ENCODE data around the gene LPCAT3. TPM values are rescaled to one million over a fixed set of nuclear protein-coding genes. Genes with fewer than 3 reads are reported as not detected.

The LPCAT3 gene
- total RNA-seq, 4 donors from 2014 or later, result 27.5 to 46.3 (median 32.7) TPM

DNA sequence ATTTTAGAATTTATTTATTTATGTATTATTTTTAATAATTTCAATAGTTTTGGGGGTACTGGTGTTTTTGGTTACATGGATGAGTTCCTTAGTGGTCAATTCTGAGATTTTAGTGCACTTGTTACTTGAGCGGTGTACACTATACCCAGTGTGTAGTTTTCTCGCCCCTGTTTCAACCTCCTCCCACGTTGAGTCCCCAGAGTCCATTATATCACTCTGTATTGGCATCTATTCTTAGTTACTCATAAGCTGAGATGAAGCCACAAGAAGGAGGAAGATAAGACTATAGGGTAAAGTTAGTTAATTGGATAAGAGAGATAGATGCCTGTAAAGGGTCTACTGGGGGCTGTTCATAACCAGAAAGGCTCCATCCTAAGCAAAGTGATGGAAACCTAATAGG is 46.2 kb upstream of the LPCAT3 start:
- 58 to 64% methylated on average over 3 of the region's 3 CpGs for WGBS, 2 donors
- no peak overlapping the region for H3K27ac ChIP-seq
- H3K4me3 ChIP-seq, result no peak overlapping the region
- intact Hi-C loops (cut with DNase I), result no loop called here
- no peak for TF ChIP-seq POLR2A (IDR thresholded peaks at IDR 0.05)
- no peaks in the 10 kb centered on the region for H3K9me3 ChIP-seq
- peaks cover 0 to 32% (median 0%) of the 10 kb centered on the region in 3 donors for H3K36me3 ChIP-seq
- peaks cover 14 to 98% (median 51%) of the 10 kb centered on the region in 3 donors for H3K4me1 ChIP-seq
- DNase-seq, result no peak
- H3K27me3 ChIP-seq, result no peaks in the 10 kb centered on the region

GRCh38 chr12:7061596-7061995 is 43.3 kb upstream of the LPCAT3 start:
- H3K36me3 ChIP-seq, result peaks cover 0 to 17% (median 0%) of the 10 kb centered on the region in 3 donors
- no peaks in the 10 kb centered on the region for H3K9me3 ChIP-seq
- 77 to 93% methylated on average over 6 to 7 of the region's 7 CpGs for WGBS, 2 donors
- no peaks in the 10 kb centered on the region for H3K27me3 ChIP-seq
- peak overlapping the region; percentile 75 to 88 (median 84) for H3K27ac ChIP-seq
- intact Hi-C loops (cut with DNase I), result no loop called here
- TF ChIP-seq CTCF (IDR thresholded peaks at IDR 0.05), result no peak
- H3K4me1 ChIP-seq, result peaks cover 8 to 81% (median 35%) of the 10 kb centered on the region in 3 donors
- peak overlapping the region in 3 of 4 donors; percentile 37 to 62 (median 41) for H3K4me3 ChIP-seq
- no peak for DNase-seq

DNA sequence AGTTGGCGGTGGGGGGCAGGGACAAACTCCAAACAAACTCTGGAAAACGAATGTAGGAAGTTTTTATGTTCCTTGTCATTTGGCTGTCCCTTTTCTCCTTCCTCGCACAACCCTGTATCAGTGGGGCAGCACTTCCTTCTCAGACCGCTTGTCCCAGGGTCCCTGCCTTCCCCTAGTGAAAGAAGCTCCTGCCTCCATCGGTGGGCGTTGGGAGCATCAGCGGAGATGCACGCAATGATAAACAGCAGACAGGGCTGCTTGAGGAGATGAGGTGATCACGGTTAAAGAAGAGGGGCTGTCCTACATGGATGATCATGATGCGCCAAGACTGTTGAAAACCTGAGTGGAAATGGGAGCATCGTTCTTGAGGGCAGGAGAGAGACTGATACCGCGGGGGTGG is 42.9 kb upstream of the LPCAT3 start:
- Histone ChIP-seq H3K27me3 (no peaks in the 10 kb centered on the region), H3K4me3 (peak overlapping the region; percentile 9 to 62 (median 39)), H3K27ac (peak overlapping the region; percentile 75 to 88 (median 84)), H3K4me1 (peaks cover 8 to 77% (median 31%) of the 10 kb centered on the region in 3 donors), H3K9me3 (no peaks in the 10 kb centered on the region), H3K36me3 (peaks cover 0 to 15% (median 0%) of the 10 kb centered on the region in 3 donors)
- WGBS, 2 donors, result 57 to 67% methylated on average over 9 to 13 of the region's 13 CpGs
- no peak for DNase-seq
- intact Hi-C loops (cut with DNase I), result no loop called here
- no peak for TF ChIP-seq CTCF (IDR thresholded peaks at IDR 0.05)
- no peak for TF ChIP-seq POLR2A (IDR thresholded peaks at IDR 0.05)

DNA sequence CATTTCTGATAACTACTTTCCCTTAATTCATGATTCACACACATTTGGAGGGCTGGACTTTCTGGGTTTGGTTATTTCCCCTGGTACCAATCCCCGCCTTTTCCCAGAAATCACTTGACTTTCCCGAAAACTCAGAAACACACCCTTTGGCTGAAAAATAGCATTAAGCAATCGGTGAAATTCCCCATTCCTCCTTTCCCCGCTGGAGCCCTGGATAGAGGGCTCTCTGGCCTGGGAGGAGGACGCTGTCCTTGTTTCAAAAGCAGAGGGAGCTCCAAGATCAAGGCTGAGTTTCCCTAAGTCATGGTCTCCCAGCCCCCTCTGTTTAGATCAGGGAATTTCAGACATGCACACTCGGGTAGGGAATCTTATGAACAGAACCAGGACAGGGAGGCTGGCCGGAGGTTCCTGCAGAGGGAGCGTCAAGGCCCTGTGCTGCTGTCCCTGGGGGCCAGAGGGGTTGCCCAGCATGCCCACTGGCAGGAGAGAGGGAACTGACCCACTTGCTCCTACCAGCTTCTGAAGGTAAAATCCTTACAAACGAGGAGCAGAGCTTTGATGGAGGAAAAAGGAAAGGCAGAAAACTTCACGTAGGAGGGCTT is 42.2 kb upstream of the LPCAT3 start, which contains the start of gene C1S:
Gene C1S (plus strand): TSS at position 366 of the 602 bp plus-strand sequence. CDS start 1,195 bp downstream, outside the sequence.
- no peaks in the 10 kb centered on the region for H3K9me3 ChIP-seq
- WGBS, 2 donors, result 4 to 19% methylated on average over 7 to 8 of the region's 10 CpGs
- intact Hi-C loops (cut with DNase I), result no loop called here
- peaks cover 0 to 8% (median 0%) of the 10 kb centered on the region in 3 donors for H3K36me3 ChIP-seq
- no peaks in the 10 kb centered on the region for H3K27me3 ChIP-seq
- TF ChIP-seq POLR2A (IDR thresholded peaks at IDR 0.05) (peak in 2 of 4 donors; percentile 64 to 78), CTCF (IDR thresholded peaks at IDR 0.05) (peak; percentile 34 to 88 (median 80))
- no peak for DNase-seq
- H3K4me1 ChIP-seq, result peaks cover 8 to 70% (median 27%) of the 10 kb centered on the region in 3 donors
- H3K4me3 ChIP-seq, result peak within 1 kb of the TSS; percentile 9 to 62 (median 39)
- H3K27ac ChIP-seq, result peak within 1 kb of the TSS; percentile 75 to 88 (median 84)

GRCh38 chr12:7059780-7060179 is 41.5 kb upstream of the LPCAT3 start:
- H3K36me3 ChIP-seq, result peaks cover 0 to 8% (median 0%) of the 10 kb centered on the region in 3 donors
- peak overlapping the region; percentile 31 to 88 (median 84) for H3K27ac ChIP-seq
- H3K27me3 ChIP-seq, result no peaks in the 10 kb centered on the region
- intact Hi-C loops (cut with DNase I), result loop anchor here (5.0 kb wide), 1 partner anchor 33 kb away; the partner anchor contains the start of gene C1R
- WGBS, 2 donors, result 78 to 95% methylated on average over 4 of the region's 4 CpGs
- DNase-seq, result no peak
- TF ChIP-seq CTCF (IDR thresholded peaks at IDR 0.05) (no peak), POLR2A (IDR thresholded peaks at IDR 0.05) (no peak)
- H3K9me3 ChIP-seq, result no peaks in the 10 kb centered on the region
- H3K4me1 ChIP-seq, result peaks cover 8 to 63% (median 27%) of the 10 kb centered on the region in 3 donors
- no peak overlapping the region for H3K4me3 ChIP-seq
